Epithelial cell of proximal tubule (primary cell): ENCODE data around the gene BBS12. TPM values are rescaled to one million over a fixed set of nuclear protein-coding genes. Genes with fewer than 3 reads are reported as not detected.

Experiments
- DNase-seq: peaks from one replicate; pipeline ENCODE4 v3.0.0-alpha.2; 2011; ENCODE audit warnings: low read depth
- H3K4me3 ChIP-seq: 2 replicates; pipeline ENCODE4 v1.5.1; 2011; ENCODE audit warnings: low read depth, mild to moderate bottlenecking, low read length
- total RNA-seq: library from RNA; depleted of rRNA; stranded (reverse); fragments of >200 nt; gene quantifications from 2 replicates; pipeline ENCODE4 v1.2.3, GENCODE V29; 2015
- TF ChIP-seq, protein P1 (sequence below): conservative IDR thresholded peaks from 2 replicates; pipeline ENCODE4 v1.5.1; 2012; ENCODE audit warnings: low read depth, mild to moderate bottlenecking, low read length

Gene BBS12
- total RNA-seq, 1 donor from 2014 or later = 3.5 TPM

DNA sequence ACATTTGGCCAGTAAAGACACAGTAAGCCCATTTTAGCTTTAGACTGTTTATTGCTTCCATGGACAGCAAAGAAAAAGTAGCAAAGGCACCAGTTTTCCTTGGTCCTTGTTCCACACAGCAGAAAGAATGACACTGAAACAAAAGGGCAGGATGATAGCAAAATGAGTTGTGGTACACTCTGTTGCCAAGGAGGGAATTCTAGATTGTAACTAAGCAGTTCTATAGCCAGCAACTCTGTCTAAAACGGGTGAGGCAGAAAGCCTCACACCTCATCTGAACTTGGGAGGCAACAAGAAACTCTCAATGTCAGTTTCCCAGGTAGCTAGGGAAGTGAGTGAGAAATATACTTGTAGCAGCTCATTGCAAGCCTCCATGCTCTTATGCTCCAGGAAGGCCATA lies 39.2 kb downstream of the BBS12 start:
- TF ChIP-seq, protein P1, sequence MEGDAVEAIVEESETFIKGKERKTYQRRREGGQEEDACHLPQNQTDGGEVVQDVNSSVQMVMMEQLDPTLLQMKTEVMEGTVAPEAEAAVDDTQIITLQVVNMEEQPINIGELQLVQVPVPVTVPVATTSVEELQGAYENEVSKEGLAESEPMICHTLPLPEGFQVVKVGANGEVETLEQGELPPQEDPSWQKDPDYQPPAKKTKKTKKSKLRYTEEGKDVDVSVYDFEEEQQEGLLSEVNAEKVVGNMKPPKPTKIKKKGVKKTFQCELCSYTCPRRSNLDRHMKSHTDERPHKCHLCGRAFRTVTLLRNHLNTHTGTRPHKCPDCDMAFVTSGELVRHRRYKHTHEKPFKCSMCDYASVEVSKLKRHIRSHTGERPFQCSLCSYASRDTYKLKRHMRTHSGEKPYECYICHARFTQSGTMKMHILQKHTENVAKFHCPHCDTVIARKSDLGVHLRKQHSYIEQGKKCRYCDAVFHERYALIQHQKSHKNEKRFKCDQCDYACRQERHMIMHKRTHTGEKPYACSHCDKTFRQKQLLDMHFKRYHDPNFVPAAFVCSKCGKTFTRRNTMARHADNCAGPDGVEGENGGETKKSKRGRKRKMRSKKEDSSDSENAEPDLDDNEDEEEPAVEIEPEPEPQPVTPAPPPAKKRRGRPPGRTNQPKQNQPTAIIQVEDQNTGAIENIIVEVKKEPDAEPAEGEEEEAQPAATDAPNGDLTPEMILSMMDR = no peak
- H3K4me3 ChIP-seq = no peak overlapping the region
- DNase-seq = no peak

- TF ChIP-seq, protein P1 = no peak
- DNase-seq = no peak
- H3K4me3 ChIP-seq = no peak overlapping the region
Measured at GRCh38 chr4:122772311-122772710, 39.8 kb downstream of the BBS12 start.

- TF ChIP-seq, protein P1 = no peak
- no peak overlapping the region for H3K4me3 ChIP-seq
- no peak for DNase-seq
Measured at GRCh38 chr4:122772986-122773385, 40.5 kb downstream of the BBS12 start.

GRCh38 chr4:122775039-122775438 lies 42.5 kb downstream of the BBS12 start:
- no peak for DNase-seq
- TF ChIP-seq, protein P1 = no peak
- H3K4me3 ChIP-seq = no peak overlapping the region

GRCh38 chr4:122775987-122776836 lies 43.7 kb downstream of the BBS12 start:
- H3K4me3 ChIP-seq = no peak overlapping the region
- no peak for DNase-seq
- TF ChIP-seq, protein P1 = no peak

DNA sequence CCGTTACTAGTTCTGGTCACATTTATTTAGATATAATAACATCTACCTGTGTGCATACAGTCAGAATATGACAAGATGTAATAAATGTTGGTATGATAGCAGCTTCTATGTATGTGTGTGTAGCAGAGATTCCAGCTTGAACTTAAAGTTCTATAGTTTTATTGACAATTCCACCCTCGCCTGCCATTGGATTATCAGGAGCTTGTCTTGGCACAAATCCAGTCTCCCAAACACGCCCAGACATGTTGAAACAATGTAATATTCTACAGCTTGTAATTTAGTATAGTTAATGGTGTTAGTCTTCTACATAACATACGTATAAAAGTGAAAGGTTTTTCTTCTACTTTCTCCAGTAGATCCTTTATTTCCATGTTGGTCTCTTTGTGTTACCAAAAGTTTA lies 44.4 kb downstream of the BBS12 start:
- H3K4me3 ChIP-seq = no peak overlapping the region
- DNase-seq = no peak
- TF ChIP-seq, protein P1 = no peak
